ENCODE results near the gene SRI. TPM values are rescaled to one million over a fixed set of nuclear protein-coding genes. Genes with fewer than 3 reads are reported as not detected.
A peak's percentile ranks its signal among the peaks of the same experiment; 100 is the strongest.
"Not testable (repeated sequence)": the region's sequence is repeated elsewhere in the genome, so short reads cannot be mapped to it uniquely, and the experiment has no call there.

The SRI gene
- polyA plus RNA-seq (2013, experiment 1 of 2), result 114 TPM
- polyA plus RNA-seq (2013, experiment 2 of 2), result 134 TPM

DNA sequence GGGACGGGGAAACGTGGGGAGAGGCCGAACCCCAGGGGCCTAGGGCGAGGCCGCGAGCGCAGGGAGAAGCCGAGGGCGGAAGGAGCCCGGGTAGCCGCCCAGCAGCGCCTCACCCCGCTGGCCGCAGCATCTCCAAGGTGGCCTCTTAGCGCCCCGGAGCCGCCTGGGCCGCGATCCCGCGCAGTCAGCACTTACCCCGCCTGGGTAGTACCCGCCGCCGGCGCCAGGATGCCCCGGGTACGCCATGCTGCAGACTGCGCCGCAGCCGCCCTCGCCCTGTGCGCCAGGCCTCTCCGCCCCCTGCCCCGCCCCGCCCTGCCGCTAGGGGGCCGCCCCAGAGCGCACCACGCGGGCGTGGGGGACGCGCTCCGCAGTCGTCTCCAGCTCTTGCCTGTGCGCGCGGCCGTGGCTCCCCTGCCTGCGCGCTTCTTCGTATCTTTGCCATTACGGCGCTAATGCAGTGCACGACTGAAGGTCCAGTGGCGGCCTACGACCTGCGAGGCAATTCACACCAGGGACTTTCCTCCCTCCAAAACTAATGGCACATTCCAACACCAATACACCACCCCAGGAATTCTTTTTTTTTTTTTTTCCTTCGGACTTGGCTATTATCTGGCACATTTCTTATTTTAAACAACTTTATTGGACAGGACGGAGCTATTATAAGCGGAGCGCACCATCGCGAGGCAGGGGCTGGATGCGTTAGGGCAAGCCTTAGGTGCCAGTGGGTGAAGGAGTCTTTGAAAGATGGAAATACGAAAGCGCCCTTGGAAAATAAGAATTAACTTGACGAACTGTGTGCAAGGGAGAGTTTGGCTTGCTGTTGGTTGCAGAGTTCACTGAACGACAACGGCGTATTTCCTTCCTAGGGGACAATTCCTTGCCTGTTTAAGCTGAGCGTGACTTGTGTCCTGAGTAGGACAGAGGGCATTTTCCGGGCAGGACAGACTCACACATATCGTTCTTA is at the start of gene SRI:
Gene SRI (minus strand): TSS at position 258 of the 967 bp plus-strand sequence. CDS start 12 bp downstream, at position 246.
- WGBS, result 2% methylated on average over 75 of the region's 75 CpGs
- Histone ChIP-seq H3K9ac (ENCODE audit: low read depth, low read length) (peak within 1 kb of the TSS; percentile 96), H3K4me3 (ENCODE audit: low read length) (peak within 1 kb of the TSS; percentile 68), H3K4me1 (ENCODE audit: insufficient read depth, low read length) (peaks cover 36% of the 10 kb centered on the region), H3K36me3 (ENCODE audit: insufficient read depth, low read length) (peaks cover 20% of the 10 kb centered on the region), H3K27ac (ENCODE audit: low read depth, low read length) (peak within 1 kb of the TSS; percentile 83), H3K27me3 (ENCODE audit: insufficient read depth, low read length) (no peaks in the 10 kb centered on the region), H3K9me3 (ENCODE audit: insufficient read depth, low read depth, low read length) (no peaks in the 10 kb centered on the region)

GRCh38 chr7:88269586-88269985 is 49.7 kb upstream of the SRI start:
- H3K36me3 ChIP-seq (ENCODE audit: insufficient read depth, low read length), result no peaks in the 10 kb centered on the region

DNA sequence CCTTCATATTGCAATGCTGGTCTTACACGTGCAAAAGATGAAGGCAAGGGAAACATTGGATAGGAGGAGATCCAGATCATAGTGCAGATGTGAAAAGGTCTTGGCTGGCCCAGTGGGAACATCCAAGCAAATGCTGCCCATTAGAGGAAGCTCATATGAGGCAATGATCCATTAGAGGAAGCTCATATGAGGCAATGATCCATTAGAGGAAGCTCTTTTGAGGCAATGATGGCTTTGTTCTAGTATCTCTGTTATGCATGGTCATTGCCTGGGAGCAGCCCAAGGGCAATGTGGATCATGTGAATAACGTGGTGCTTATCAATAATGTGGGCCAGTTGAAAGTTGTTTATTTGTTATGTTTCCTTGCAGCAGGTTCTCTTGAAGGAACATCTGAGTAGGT is 49.0 kb upstream of the SRI start:
- H3K4me3 ChIP-seq (ENCODE audit: low read length), result no peak overlapping the region
- H3K27me3 ChIP-seq (ENCODE audit: insufficient read depth, low read length), result no peaks in the 10 kb centered on the region
- no peaks in the 10 kb centered on the region for H3K4me1 ChIP-seq (ENCODE audit: insufficient read depth, low read length)
- H3K9me3 ChIP-seq (ENCODE audit: insufficient read depth, low read depth, low read length), result no peaks in the 10 kb centered on the region
- H3K36me3 ChIP-seq (ENCODE audit: insufficient read depth, low read length), result no peaks in the 10 kb centered on the region
- 90% methylated on average over 2 of the region's 2 CpGs for WGBS
- no peak overlapping the region for H3K27ac ChIP-seq (ENCODE audit: low read depth, low read length)
- no peak overlapping the region for H3K9ac ChIP-seq (ENCODE audit: low read depth, low read length)

More at GRCh38 chr7:88269586-88269985, 49.7 kb upstream of the SRI start:
- Histone ChIP-seq H3K4me3 (ENCODE audit: low read length) (no peak overlapping the region), H3K9ac (ENCODE audit: low read depth, low read length) (no peak overlapping the region), H3K27ac (ENCODE audit: low read depth, low read length) (no peak overlapping the region), H3K4me1 (ENCODE audit: insufficient read depth, low read length) (no peaks in the 10 kb centered on the region), H3K27me3 (ENCODE audit: insufficient read depth, low read length) (no peaks in the 10 kb centered on the region), H3K9me3 (ENCODE audit: insufficient read depth, low read depth, low read length) (no peaks in the 10 kb centered on the region)
- WGBS, result 95% methylated on average over 2 of the region's 3 CpGs

DNA sequence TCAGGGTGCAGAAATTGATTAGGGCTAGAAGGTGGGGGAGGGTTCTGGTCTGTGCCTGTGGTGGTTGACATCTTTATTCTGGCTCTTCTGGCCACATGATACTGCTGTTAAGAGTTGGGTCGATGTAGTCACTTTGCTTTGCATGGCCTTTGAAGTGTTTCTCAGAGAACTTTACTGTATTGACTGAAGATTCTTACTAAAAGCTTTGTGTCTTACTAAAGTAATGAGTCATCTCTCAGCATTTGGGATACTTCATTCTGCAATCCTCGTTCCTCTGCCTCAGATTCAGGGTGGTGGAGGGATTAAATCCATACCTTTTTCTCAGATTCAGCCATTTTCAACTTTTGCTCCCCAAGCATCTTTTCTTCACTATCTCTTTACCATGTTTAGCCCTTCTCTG is 48.2 kb upstream of the SRI start:
- Histone ChIP-seq H3K27ac (ENCODE audit: low read depth, low read length) (no peak overlapping the region), H3K36me3 (ENCODE audit: insufficient read depth, low read length) (no peaks in the 10 kb centered on the region), H3K4me3 (ENCODE audit: low read length) (no peak overlapping the region), H3K27me3 (ENCODE audit: insufficient read depth, low read length) (no peaks in the 10 kb centered on the region), H3K9me3 (ENCODE audit: insufficient read depth, low read depth, low read length) (no peaks in the 10 kb centered on the region), H3K4me1 (ENCODE audit: insufficient read depth, low read length) (no peaks in the 10 kb centered on the region), H3K9ac (ENCODE audit: low read depth, low read length) (no peak overlapping the region)
- WGBS, result 94% methylated on average over 2 of the region's 2 CpGs

GRCh38 chr7:88267421-88267820 is 47.6 kb upstream of the SRI start:
- H3K9me3 ChIP-seq (ENCODE audit: insufficient read depth, low read depth, low read length), result no peaks in the 10 kb centered on the region

GRCh38 chr7:88264987-88265386 is 45.1 kb upstream of the SRI start:
- H3K9ac ChIP-seq (ENCODE audit: low read depth, low read length); H3K36me3 ChIP-seq (ENCODE audit: insufficient read depth, low read length); H3K27ac ChIP-seq (ENCODE audit: low read depth, low read length); H3K4me1 ChIP-seq (ENCODE audit: insufficient read depth, low read length); H3K27me3 ChIP-seq (ENCODE audit: insufficient read depth, low read length); H3K9me3 ChIP-seq (ENCODE audit: insufficient read depth, low read depth, low read length); H3K4me3 ChIP-seq (ENCODE audit: low read length): not testable (repeated sequence)
- WGBS, result 90% methylated on average over 3 of the region's 3 CpGs

More at GRCh38 chr7:88267421-88267820, 47.6 kb upstream of the SRI start:
- 93% methylated on average over 4 of the region's 4 CpGs for WGBS
- H3K36me3 ChIP-seq (ENCODE audit: insufficient read depth, low read length), result no peaks in the 10 kb centered on the region
- H3K4me3 ChIP-seq (ENCODE audit: low read length), result no peak overlapping the region
- no peak overlapping the region for H3K27ac ChIP-seq (ENCODE audit: low read depth, low read length)
- H3K9ac ChIP-seq (ENCODE audit: low read depth, low read length), result no peak overlapping the region
- no peaks in the 10 kb centered on the region for H3K4me1 ChIP-seq (ENCODE audit: insufficient read depth, low read length)
- H3K27me3 ChIP-seq (ENCODE audit: insufficient read depth, low read length), result no peaks in the 10 kb centered on the region

GRCh38 chr7:88262562-88262961 is 42.7 kb upstream of the SRI start:
- Histone ChIP-seq H3K36me3 (ENCODE audit: insufficient read depth, low read length) (no peaks in the 10 kb centered on the region), H3K4me1 (ENCODE audit: insufficient read depth, low read length) (no peaks in the 10 kb centered on the region), H3K27ac (ENCODE audit: low read depth, low read length) (no peak overlapping the region), H3K9me3 (ENCODE audit: insufficient read depth, low read depth, low read length) (no peaks in the 10 kb centered on the region), H3K9ac (ENCODE audit: low read depth, low read length) (no peak overlapping the region), H3K27me3 (ENCODE audit: insufficient read depth, low read length) (no peaks in the 10 kb centered on the region), H3K4me3 (ENCODE audit: low read length) (no peak overlapping the region)
- WGBS, result 94% methylated on average over 4 of the region's 4 CpGs

GRCh38 chr7:88260719-88261118 is 40.9 kb upstream of the SRI start:
- Histone ChIP-seq H3K36me3 (ENCODE audit: insufficient read depth, low read length) (no peaks in the 10 kb centered on the region), H3K27me3 (ENCODE audit: insufficient read depth, low read length) (no peaks in the 10 kb centered on the region), H3K9ac (ENCODE audit: low read depth, low read length) (no peak overlapping the region), H3K27ac (ENCODE audit: low read depth, low read length) (no peak overlapping the region), H3K9me3 (ENCODE audit: insufficient read depth, low read depth, low read length) (no peaks in the 10 kb centered on the region), H3K4me1 (ENCODE audit: insufficient read depth, low read length) (no peaks in the 10 kb centered on the region), H3K4me3 (ENCODE audit: low read length) (no peak overlapping the region)
- WGBS, result 100% methylated on average over 1 of the region's 1 CpG

DNA sequence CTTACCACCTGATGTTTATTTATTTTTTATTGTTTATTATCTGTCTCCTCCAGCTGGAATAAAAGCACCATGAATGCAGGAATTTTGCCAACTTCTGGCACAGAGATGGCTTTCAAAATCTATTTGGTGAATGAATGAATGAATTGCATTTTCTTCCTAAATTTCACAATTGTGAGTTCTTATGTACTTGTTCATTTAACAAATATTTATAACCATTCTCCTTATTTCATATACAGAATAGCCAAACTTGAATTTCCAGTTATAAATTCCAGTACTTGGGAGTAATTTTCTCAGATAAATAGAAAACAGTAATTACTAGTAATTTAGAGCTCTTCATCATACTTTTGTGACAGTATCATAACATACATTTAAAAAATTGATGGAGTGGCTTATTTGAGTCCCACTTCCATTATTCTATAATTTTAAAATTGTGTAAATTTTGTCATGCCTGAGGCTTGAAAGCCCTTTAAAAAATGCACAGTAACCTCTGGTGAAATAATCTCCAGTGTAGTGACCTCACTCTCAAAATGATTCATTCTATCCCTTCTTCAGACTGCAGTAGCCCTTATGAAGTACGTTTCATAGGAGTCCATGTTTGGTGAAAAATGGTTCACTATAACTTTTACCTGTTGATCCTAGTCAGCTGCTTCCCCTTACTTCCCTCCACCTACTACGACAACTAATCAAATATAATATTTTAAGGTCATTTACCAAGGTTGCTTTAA is 40.0 kb upstream of the SRI start:
- Histone ChIP-seq H3K9me3 (ENCODE audit: insufficient read depth, low read depth, low read length) (0 out of 2 replicates have a peak, but pooled peaks cover under 1% of the 10 kb centered on the region), H3K9ac (ENCODE audit: low read depth, low read length) (no peak overlapping the region), H3K27ac (ENCODE audit: low read depth, low read length) (no peak overlapping the region), H3K4me1 (ENCODE audit: insufficient read depth, low read length) (no peaks in the 10 kb centered on the region), H3K4me3 (ENCODE audit: low read length) (no peak overlapping the region), H3K36me3 (ENCODE audit: insufficient read depth, low read length) (no peaks in the 10 kb centered on the region), H3K27me3 (ENCODE audit: insufficient read depth, low read length) (no peaks in the 10 kb centered on the region)
- WGBS, result 95% methylated on average over 2 of the region's 2 CpGs

GRCh38 chr7:88258296-88258695 is 38.5 kb upstream of the SRI start:
- H3K9me3 ChIP-seq (ENCODE audit: insufficient read depth, low read depth, low read length), result peaks cover 15% of the 10 kb centered on the region
- H3K4me3 ChIP-seq (ENCODE audit: low read length); H3K27me3 ChIP-seq (ENCODE audit: insufficient read depth, low read length); H3K9ac ChIP-seq (ENCODE audit: low read depth, low read length); H3K36me3 ChIP-seq (ENCODE audit: insufficient read depth, low read length); H3K27ac ChIP-seq (ENCODE audit: low read depth, low read length); H3K4me1 ChIP-seq (ENCODE audit: insufficient read depth, low read length): not testable (repeated sequence)
- WGBS, result 100% methylated on average over 1 of the region's 1 CpG

GRCh38 chr7:88256906-88257305 is 37.1 kb upstream of the SRI start:
- H3K36me3 ChIP-seq (ENCODE audit: insufficient read depth, low read length), result no peaks in the 10 kb centered on the region

More at GRCh38 chr7:88256906-88257305, 37.1 kb upstream of the SRI start:
- no peak overlapping the region for H3K9ac ChIP-seq (ENCODE audit: low read depth, low read length)
- H3K9me3 ChIP-seq (ENCODE audit: insufficient read depth, low read depth, low read length), result peaks cover 20% of the 10 kb centered on the region
- H3K27me3 ChIP-seq (ENCODE audit: insufficient read depth, low read length), result no peaks in the 10 kb centered on the region
- no peak overlapping the region for H3K27ac ChIP-seq (ENCODE audit: low read depth, low read length)
- H3K4me3 ChIP-seq (ENCODE audit: low read length), result no peak overlapping the region
- no peaks in the 10 kb centered on the region for H3K4me1 ChIP-seq (ENCODE audit: insufficient read depth, low read length)
